Parathyroid adenoma (tissue), 2 donors: Measurements from ENCODE around the gene RBM14.

Experiments
- H2AFZ ChIP-seq: fragments of 300-600 bp; sonication (generic); one replicate; pipeline ENCODE4 v1.7.0; 2017; ENCODE audit warnings: antibody characterized with exemption, mild to moderate bottlenecking
- H3K27ac ChIP-seq: fragments of 300-600 bp; sonication (generic); one replicate; pipeline ENCODE4 v1.7.0; 2017
- H3K27me3 ChIP-seq: fragments of 300-600 bp; sonication (generic); one replicate; pipeline ENCODE4 v1.7.0; 2017; ENCODE audit warnings: low read length; ENCODE audit not compliant: control insufficient read depth, insufficient read depth
- H3K36me3 ChIP-seq: fragments of 300-600 bp; sonication (generic); one replicate; pipeline ENCODE4 v1.7.0; 2017; ENCODE audit warnings: low read length; ENCODE audit not compliant: control insufficient read depth, insufficient read depth
- H3K4me1 ChIP-seq: fragments of 300-600 bp; sonication (generic); one replicate; pipeline ENCODE4 v1.7.0; 2017; ENCODE audit warnings: control low read depth
- H3K4me2 ChIP-seq: fragments of 300-600 bp; sonication (generic); one replicate; pipeline ENCODE4 v1.7.0; 2017; ENCODE audit warnings: low read length
- H3K4me3 ChIP-seq: fragments of 300-600 bp; sonication (generic); one replicate; pipeline ENCODE4 v1.7.0; 2017; ENCODE audit warnings: low read depth, low read length
- H3K79me2 ChIP-seq: fragments of 300-600 bp; sonication (generic); one replicate; pipeline ENCODE4 v1.7.0; 2017; ENCODE audit warnings: control low read depth
- H3K9ac ChIP-seq: fragments of 300-600 bp; sonication (generic); one replicate; pipeline ENCODE4 v1.7.0; 2017; ENCODE audit warnings: mild to moderate bottlenecking
- H3K9me3 ChIP-seq: fragments of 300-600 bp; sonication (generic); one replicate; pipeline ENCODE4 v1.7.0; 2017; ENCODE audit warnings: low read length; ENCODE audit not compliant: control insufficient read depth
- CTCF ChIP-seq: fragments of 300-600 bp; sonication (generic); IDR thresholded peaks from one replicate; pipeline ENCODE4 v1.7.0; 2017; ENCODE audit warnings: antibody characterized with exemption, mild to moderate bottlenecking
- donor health status: primary hyperparathyroidism.

RBM14 gene

GRCh38 chr11:66626926-66627325 lies 10.5 kb downstream of the RBM14 start:
- no peak for TF ChIP-seq CTCF
- Histone ChIP-seq H3K79me2 (peaks cover 35% of the 10 kb centered on the region), H3K4me3 (no peak overlapping the region), H3K36me3 (no peaks in the 10 kb centered on the region), H2AFZ (no peak overlapping the region), H3K4me1 (peaks cover 3% of the 10 kb centered on the region), H3K4me2 (no peak overlapping the region), H3K27me3 (no peaks in the 10 kb centered on the region), H3K9me3 (no peaks in the 10 kb centered on the region), H3K27ac (no peak overlapping the region), H3K9ac (no peak overlapping the region)

- H3K4me2 ChIP-seq: no peak overlapping the region
- H3K4me1 ChIP-seq: peaks cover 4% of the 10 kb centered on the region
- H2AFZ ChIP-seq: no peak overlapping the region
- H3K4me3 ChIP-seq: no peak overlapping the region
- no peak overlapping the region for H3K9ac ChIP-seq
- H3K27me3 ChIP-seq: no peaks in the 10 kb centered on the region
- no peak for TF ChIP-seq CTCF
- no peak overlapping the region for H3K27ac ChIP-seq
- no peaks in the 10 kb centered on the region for H3K9me3 ChIP-seq
- H3K79me2 ChIP-seq: peaks cover 35% of the 10 kb centered on the region
- H3K36me3 ChIP-seq: no peaks in the 10 kb centered on the region
Observed at GRCh38 chr11:66628061-66628603, 11.7 kb downstream of the RBM14 start.

- H3K4me1 ChIP-seq: peaks cover 4% of the 10 kb centered on the region
- H3K9ac ChIP-seq: no peak overlapping the region
- no peak for TF ChIP-seq CTCF
- no peak overlapping the region for H3K4me3 ChIP-seq
- no peaks in the 10 kb centered on the region for H3K27me3 ChIP-seq
- no peaks in the 10 kb centered on the region for H3K36me3 ChIP-seq
- no peak overlapping the region for H3K27ac ChIP-seq
- H3K4me2 ChIP-seq: no peak overlapping the region
- H3K9me3 ChIP-seq: no peaks in the 10 kb centered on the region
- H3K79me2 ChIP-seq: peaks cover 36% of the 10 kb centered on the region
- H2AFZ ChIP-seq: no peak overlapping the region
Observed at GRCh38 chr11:66629356-66629755, 12.9 kb downstream of the RBM14 start.

- Histone ChIP-seq H3K9ac (no peak overlapping the region), H3K36me3 (no peaks in the 10 kb centered on the region), H3K27ac (peak overlapping the region; percentile 24), H3K4me3 (no peak overlapping the region), H3K4me2 (no peak overlapping the region), H3K9me3 (no peaks in the 10 kb centered on the region), H3K79me2 (peaks cover 19% of the 10 kb centered on the region), H3K4me1 (peaks cover 4% of the 10 kb centered on the region), H2AFZ (no peak overlapping the region), H3K27me3 (no peaks in the 10 kb centered on the region)
- no peak for TF ChIP-seq CTCF
Observed at GRCh38 chr11:66631883-66632282, 15.5 kb downstream of the RBM14 start.

- Histone ChIP-seq H3K4me2 (no peak overlapping the region), H3K36me3 (no peaks in the 10 kb centered on the region), H3K27ac (peak overlapping the region; percentile 15), H3K4me1 (peaks cover 4% of the 10 kb centered on the region), H3K9ac (no peak overlapping the region), H2AFZ (no peak overlapping the region), H3K79me2 (peaks cover 18% of the 10 kb centered on the region), H3K4me3 (no peak overlapping the region), H3K9me3 (no peaks in the 10 kb centered on the region), H3K27me3 (no peaks in the 10 kb centered on the region)
- TF ChIP-seq CTCF: no peak
Observed at GRCh38 chr11:66632952-66633351, 16.5 kb downstream of the RBM14 start.
